Stimulated activated CD4-positive, alpha-beta T cell treated with anti-CD3 and anti-CD28 coated beads, Interleukin-4, amount 100 ng/mL, for 48 hours (primary cell): ENCODE measurements around the gene RNF217.

Experiments
- DNase-seq, 2 donors: peaks; one replicate each; pipeline ENCODE4 v3.0.0-alpha.2; 2020; ENCODE audit warnings: low read depth in 2 of 2

Gene RNF217

DNA sequence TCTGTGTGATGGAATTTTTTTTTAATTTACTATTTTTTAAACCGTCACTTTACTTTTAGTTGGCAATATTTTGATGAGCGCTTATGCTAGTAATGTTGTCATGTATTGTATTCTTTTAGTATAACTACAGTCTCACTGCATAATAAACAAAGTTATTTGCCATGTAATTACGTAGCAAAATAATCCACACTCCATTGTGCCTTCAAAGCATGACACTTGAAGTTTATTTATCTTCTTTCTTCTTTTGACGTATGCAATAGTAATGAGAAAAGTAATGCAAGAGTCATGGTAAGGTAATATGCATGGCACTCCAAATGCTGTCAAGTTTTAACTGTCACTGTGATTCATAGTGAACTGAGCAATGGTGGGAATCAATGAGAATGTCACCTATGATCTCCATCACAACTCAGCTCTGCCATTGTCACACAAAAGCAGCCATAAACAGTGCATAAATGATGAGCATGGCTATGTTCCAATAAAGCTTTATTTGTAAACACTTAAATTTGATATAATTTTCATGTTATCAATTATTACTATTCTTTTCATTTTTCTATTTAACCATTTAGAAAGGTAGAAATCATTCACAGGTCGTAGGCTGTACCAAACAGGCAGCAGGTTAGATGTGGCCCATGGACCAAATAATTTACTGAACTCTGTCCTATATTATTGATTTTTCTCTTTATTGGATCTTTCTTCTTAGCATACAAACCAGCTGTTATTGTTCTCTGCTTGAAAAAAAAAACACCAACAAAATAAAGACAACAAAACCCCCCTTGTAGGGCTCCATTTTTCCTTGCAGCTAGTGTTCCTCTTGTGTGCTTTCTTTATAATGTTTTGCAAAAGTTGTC is 27.1 kb downstream of the RNF217 start:
- no peak for DNase-seq

DNA sequence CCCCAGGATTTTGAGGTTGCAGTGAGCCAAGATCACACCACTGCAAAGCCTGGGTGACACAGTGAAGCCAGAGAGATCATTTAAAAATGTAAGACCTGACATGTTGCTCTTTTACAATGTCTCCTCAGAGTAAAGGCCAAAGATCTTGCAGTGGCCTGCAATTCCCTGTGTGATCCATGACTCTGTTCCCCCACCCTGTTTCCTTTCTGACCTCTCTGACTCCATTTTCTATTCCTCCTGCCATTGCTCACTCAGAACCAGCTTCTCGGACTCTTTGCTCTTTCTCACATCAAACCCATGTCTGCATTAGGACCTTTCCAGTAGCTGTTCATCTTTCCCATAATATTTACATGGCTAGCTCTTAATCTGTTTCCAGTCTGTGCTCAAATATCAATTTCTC is 28.8 kb downstream of the RNF217 start:
- DNase-seq = no peak

DNA sequence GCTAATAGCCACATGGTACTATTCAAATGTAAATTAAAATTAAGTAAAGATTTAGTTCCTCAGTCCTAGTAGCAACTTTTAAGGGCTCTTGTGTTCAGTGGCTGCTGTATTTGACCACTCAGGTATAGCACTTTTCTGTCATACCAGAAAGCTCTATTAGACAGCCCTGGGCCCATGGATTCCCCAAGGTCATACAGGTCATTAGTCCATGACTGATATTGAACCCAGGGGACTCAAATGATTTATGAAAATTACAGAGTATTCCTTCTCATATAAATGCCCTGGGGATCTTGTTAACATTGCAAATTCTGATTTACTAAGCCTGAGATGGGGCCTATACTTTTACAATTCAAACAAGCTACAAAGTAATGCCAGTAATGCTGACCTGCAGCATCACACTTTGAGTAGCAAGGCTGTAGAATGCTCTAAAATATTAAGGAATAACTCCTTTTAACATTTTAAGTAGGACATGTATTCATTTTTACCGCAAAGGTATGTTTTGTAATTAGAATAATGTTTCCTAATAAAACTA is 29.6 kb downstream of the RNF217 start:
- no peak for DNase-seq

DNA sequence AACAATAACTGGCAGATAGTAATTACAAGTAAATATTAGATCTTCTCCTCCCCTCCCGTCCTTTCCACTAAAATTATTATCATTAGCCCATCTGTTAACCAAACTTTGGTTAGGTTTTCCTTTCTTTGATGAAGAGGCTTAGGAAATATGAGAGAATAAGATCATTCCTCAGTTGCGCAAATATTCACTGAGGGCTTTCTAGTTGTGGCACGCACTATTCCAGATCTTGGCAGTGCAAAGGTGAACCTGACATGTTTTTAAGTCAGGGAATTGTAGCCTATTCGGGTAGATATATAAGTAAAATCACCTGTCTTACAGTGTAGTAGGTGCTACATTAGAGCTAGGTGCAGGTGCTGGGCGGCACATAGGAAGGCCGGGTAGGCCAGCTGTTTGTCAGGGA is 31.1 kb downstream of the RNF217 start:
- DNase-seq = no peak

DNA sequence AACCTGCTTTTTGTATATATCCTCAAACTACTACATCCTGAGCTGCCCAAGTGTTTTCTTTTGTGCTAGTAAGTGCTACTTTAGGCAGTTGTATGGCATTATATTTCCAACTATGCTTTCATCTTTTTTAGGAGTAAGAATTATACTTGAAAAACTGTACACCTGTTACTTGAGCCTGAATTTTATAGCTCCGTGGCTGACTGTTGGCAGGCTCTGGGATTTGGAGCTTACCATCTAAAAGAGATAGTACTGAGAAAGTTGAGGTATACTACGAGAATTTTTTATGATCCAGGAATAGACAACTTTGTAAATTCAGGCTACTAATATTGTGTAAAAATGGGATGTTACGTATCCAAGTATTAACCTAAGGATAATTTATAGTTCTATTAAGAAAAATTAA is 32.4 kb downstream of the RNF217 start:
- no peak for DNase-seq

DNA sequence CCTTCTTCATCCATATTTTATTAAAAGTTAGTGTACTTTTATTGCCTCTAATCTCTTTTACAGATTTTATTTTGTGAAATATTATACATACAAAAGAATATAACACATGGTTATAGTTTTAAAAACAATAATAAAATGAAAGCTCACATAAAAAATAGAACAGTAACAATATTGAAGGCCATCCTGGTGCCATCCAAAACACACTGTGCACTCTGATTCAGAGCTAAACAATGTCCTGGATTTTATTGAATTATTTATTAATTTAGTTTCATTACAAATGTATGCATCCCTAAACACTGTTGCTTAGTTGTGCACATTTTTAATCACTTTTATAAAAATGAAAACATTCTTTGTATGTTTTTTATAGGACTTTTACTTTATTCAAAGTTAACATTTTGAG is 32.9 kb downstream of the RNF217 start:
- no peak for DNase-seq

DNA sequence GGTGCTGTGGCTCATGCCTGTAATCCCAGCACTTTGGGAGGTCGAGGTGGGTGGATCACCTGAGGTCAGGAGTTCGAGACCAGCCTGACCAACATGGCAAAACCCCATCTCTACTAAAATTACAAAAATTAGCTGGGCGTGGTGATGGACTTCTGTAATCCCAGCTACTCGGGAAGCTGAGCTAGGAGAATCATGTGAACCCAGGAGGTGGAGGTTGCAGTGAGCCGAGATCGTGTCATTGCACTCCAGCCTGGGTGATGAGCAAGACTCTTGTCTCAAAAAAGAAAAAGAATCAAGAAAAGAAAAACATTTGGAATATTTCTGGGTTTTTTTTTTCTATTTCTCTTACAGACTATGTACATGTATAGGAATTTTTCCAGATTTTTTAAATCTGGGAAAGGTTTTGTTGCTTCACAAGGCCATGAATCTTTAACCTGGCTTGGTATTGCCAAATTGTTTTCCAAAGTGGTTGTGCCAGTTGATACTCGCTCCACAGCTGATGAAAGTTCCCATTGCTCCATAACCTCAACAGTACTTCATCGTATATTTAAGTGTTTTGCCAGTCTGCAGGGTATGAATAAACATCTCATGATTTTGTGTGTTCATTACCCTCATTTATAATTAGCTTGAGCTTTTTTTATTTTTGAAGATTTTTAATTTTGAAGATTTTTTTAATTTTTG is 33.5 kb downstream of the RNF217 start:
- DNase-seq = no peak

DNA sequence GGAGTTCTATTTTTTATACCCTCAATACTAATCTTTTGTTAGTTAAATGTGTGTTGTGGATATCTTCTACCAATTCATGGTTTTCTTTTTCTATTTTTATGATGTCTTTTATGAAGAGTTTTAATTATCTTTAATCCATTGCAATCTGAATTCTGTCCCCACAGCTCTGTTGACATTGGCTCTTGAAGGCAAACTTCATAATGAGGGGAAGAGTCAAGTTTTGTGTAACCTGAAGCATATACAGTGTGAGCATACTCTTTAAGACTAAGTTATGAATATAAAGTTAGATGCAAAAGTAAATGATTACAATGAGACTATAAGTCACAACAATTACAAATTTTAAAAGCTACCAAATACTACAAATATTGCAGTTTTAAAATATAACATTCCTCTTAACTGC is 34.2 kb downstream of the RNF217 start:
- DNase-seq = no peak

DNA sequence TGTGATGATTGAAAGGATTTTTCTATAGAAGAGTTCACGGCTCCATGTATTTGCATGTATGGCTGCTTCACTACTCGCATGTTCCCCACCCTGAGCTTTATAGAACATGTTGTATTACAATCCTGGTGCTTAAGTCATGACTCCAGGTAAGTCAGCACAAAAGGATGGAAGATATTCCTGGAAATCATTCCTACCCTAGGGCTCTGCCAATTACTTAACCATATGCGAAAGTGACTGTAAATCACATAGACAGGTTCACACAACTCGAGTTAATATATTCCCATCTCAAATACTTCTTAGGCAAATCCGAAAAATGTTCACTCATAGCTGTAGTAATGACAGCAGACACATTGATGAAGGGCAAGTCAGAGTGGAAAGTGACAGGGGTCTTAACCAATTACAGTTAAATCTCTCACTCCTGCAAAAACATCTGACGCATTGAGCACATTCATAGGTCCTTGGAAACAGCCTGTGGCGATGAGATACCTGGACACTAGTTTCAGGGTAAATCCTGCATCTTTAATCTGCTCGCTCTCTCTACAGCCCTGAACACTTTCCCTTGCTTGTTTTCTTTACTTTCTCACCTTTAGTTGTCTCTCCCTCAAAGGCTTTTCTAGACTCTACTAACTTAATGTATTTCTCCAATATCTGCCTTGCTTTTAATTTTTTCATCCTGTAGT is 35.1 kb downstream of the RNF217 start:
- no peak for DNase-seq

DNA sequence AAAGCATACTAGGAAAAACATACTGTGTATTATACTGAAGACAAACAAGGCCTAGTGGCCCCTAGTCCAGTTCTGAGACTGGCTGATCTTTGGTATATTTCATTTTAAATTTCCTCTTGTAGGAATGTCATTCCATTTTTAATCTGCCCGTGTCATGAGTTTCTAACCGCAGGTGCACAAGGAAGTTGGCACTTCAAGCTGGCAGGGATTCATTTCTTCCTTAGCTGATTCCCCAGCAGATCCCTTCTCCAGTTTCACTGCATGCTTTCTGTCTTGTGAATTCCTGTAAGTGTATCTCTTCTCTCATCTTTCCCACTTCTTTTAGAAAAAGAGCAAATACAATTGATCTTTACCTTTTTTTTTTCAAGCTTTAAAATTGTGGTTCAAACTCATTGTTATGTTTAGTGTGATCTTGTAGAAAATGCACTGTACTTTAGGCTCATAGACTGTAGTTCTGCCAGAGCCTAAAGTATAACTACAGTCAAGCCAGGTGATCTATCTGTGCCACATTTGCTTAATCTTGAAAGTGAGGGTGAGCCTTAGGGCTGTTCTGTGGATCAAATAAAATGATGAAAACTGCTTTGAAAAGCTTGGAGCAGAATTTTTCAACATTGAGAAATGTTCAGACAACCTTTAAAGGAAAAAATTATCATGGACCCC is 37.0 kb downstream of the RNF217 start:
- DNase-seq = no peak

DNA sequence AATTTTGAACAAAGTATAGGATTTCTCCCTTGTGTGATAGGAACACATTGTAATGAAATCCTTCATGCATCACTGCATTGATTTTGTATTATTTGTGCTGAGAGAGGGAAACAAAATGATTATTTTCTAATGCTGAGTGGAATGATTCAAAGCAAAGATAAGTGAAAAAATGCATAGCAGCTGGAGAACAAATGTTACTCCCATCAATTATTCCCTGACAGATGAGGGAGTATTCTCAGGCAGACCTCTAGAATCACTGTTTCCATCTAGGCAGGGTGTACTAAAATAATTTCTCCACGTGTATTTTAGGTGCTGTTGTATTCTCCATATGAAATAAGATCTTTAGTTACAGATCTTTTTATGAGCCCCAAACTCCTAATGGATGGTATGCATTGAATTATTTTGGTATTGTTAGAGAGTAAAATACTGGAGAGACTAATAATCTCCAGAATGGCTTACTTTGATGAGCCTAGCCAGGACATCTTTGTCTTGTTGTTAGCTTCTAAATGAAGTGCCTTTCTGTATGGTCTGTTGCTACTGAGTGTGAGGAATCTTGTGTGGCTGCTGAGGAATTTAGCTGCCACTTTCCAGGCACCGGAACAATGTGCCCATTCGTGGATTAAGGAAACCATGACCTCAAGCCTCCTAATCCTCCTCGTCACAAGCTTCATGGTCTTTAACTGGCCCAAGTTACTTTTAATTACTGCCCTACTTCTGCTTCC is 39.6 kb downstream of the RNF217 start:
- no peak for DNase-seq

DNA sequence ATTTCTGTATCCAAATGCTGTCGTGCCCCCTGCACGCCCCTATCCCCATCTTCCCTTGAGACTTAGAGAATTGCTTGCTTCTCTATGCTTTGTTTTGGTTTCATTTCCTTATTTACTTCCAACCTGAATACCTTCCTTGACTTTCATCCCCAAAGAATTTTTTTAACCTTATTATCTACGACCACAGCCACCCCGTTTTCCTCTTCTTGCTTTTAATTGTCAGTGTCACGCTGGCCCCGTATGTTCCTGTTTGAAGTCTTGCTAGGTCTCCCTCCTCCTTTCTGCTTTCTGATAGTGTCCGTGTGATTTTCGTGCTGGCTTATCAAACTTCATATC is 40.1 kb downstream of the RNF217 start:
- no peak for DNase-seq

DNA sequence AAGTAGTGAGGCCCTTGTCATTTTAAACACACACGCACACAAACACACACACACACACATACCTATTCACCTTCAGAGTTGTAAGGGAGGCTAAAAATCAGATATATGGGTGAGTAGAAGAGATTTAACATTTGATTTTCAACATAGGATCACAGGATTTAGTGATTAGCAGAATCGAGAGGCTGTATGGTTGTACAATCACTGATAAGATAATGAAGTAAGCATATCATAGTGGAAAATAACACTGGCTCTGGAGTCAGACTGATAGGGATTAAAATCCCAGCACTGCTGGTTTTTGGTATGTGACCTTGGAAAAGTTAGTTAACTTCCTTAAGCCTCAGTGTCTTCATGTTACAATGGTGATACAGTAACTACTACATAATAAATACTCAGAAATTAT is 40.8 kb downstream of the RNF217 start:
- no peak for DNase-seq

DNA sequence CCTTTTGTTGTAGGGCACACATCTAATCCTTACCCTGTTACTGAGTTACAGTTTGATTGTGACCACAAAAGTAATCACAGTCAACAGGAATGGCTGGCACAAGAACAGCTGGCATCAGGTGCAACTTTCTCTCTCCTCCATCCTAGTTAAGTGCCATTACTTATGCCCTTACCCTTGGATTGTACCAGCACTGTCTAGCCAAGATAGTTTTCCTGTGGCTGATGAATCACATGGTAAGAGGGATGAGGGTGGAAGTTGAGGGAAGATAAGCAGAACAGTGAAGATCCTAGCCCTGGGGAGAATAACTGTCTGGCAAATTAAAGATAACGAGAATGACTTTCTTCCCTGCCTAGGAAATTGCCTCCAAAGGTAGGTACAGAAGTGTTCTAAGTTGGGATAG is 42.0 kb downstream of the RNF217 start:
- no peak for DNase-seq

DNA sequence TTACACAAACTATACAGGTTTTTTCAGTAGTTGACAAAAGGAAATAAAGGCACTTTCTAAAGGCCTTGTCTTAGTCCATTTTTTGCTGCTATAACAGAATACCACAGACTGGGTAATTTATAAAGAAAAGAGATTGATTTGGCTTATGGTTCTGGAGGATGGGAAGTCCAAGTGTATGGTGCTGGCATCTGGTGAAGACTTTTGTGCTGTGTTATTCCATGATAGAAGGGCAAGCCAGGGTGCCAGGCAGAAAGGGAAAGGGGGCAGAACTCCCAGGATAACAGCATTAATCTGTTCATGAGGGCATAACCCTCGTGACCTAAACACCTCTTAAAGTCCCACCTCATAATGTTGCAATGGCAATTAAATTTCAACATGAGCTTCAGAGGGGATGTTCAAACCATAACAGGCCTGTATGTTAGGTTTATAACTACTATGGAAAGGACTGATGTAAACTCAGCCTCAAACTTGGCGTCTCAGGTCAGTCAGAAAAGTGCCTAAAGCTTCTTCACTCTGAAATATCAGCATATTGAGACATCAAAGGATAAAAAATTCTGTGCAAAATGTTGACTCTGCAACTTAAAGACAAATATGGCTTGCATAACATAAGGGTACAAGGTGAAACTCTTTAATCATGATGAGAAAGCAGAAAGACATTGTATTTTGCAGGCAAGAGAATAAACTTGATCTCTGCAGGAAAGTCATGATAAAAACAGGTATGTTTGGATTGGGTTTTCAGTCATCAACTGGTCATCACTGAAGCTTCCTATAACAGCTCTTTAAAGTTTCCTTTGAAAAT is 42.8 kb downstream of the RNF217 start:
- no peak for DNase-seq

DNA sequence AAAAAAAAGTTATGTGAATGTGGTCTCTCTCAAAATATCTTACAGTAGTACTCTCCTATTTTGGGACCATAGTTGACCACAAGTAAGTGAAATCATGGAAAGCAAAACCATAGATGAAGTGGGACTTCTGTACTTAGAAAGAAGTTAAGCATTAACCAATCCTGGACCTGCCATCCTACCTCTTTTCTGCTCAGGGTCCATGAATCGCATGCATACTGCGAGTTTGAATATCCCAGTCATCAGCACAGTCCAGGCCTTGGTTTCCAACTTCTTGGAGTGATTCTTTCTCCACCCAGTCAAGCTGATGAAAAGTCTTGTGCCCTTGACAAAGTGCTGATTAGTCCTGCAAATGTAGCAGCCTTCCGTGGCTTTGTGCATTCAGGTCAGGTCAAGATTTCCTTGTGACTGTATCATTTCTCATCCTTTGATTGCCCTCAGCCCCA is 46.0 kb downstream of the RNF217 start:
- DNase-seq = no peak

DNA sequence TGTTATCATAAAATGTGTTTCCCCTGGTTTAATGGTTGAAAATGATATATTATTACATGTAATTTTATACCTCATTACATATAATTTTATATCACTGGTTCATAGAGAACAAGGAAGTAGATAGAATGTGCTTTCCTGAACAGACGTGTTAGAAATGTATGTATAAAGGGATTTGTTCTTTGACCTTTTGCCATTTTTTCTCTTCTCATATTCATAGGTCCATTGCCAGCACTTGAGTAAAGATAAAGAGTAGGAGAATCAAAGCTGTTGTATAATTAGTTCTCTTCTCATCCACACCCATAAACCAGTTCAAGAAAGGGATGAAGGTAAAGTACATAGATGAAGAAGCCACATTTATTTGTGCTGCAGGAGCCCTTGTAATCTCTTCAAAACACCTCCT is 46.7 kb downstream of the RNF217 start:
- no peak for DNase-seq

DNA sequence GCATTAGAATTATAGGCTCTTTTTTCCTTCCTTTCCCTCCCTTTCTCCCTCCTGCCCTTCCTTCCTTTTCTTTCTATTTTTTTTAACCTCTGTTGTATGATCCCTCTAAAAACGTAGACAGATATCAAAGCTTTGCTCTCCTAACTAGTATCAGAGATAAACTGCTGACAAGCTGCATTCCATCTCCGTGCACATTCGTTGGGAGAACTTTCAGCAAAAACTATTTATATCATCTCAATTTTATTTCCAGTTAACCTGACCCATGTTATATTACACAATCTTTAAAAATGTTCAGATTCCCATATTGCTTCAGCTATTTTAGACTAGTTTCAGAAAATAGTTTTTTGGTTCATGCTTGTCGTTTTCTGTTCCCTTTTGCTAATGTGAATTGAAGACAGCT is 47.3 kb downstream of the RNF217 start:
- no peak for DNase-seq

DNA sequence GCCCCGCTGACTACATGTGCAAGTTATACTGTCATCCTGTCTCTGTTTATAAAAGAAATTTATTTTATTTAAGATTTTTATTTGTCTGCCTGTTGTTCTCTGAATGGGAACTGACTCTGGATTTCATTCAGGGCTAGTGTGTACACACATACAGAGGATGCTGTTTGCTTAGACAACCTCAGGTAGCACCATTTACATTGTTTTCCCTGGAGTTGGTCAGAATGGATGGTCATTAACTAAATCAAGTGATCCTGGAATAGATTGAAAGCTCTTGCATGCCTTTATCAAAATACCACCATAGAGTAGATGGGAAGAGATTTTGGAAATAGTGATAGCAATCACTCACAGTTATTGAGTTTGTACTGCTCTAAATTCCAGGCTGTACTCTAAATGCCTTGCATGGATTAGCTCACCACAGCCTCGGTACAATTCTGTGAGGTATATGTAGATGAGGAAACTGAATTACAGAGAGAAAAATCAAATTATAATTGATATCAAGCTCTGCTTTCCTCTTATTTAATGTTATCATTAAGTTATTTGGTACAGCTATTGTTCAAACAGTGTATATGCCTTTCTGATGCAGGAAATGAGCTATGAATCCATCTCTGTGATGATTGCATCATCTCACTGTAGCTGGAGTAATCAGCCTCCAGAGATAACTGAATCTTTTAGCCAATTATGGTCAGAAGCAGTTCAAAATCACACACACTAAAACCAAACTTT is 51.9 kb downstream of the RNF217 start:
- no peak for DNase-seq

DNA sequence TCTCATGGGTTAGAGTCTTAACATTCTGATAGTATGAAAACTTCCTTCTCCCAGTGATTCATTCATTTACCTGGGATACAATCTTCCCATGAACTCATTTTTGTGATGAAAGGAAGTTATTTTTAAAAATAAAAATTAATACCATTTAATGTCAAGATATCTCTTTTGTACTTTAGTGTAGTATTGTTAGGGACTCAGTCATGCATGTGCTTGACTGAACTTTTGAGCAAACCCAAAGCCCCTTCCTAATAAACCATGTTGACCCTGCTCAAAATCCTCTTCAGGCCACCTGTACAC is 52.4 kb downstream of the RNF217 start:
- no peak for DNase-seq
